ENCODE measurements around the gene CYTH2.
A peak's percentile ranks its signal among the peaks of the same experiment; 100 is the strongest.

The CYTH2 gene, protein sequence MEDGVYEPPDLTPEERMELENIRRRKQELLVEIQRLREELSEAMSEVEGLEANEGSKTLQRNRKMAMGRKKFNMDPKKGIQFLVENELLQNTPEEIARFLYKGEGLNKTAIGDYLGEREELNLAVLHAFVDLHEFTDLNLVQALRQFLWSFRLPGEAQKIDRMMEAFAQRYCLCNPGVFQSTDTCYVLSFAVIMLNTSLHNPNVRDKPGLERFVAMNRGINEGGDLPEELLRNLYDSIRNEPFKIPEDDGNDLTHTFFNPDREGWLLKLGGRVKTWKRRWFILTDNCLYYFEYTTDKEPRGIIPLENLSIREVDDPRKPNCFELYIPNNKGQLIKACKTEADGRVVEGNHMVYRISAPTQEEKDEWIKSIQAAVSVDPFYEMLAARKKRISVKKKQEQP

DNA sequence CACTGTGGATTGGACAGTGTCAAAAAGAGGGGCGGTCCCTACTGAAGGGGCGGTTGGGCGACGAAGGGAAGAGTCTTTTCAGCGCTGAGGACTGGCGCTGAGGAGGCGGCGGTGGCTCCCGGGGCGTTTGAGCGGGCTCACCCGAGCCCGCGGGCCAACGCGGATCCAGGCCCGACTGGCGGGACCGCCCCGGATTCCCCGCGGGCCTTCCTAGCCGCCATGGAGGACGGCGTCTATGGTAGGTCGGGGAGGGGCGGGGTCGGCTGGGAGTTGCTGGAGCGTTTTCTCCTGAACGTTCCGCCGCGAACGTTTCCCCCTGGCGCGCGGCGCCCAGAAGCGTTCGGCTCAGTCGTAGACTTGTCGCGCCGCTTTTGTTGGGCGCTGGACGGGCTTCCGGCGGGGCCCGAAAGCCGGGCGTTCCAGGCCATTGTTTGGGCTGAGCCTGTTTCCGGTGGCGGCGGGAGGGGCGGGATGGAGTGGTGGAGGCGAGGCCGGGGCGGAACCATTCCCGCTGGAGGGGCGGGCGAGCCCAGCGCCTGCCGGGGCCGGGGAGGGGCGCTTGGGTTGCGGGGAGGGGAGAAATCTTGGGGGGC lies at the start of gene CYTH2:
CYTH2 (plus strand) TSS at position 81 of the 593 bp plus-strand sequence; CDS start at position 220, 139 bp downstream.
- peak; percentile 69 for DNase-seq (ENCODE audit: low read depth)

DNA sequence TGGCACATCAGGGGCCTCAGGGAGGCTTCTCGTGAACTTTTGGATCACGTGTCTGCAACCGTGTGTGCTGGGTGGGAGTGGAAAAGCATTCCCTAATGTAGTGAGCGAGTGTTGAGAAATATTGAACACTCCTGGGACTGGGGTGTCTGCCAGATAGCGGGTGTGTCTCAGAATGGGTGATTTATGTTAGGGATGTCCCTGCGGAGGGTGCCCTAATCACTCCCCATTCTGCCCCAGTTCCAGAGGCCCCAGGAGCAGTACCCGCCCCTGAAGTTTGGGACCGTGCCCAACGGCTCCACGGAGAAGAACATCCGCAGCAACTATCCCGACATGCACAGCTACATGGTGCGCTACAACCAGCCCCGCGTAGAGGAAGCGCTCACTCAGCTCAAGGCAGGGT lies 47.6 kb upstream of the CYTH2 start:
- DNase-seq (ENCODE audit: low read depth) = no peak

GRCh38 chr19:48424694-48425219 lies 44.4 kb upstream of the CYTH2 start:
- DNase-seq (ENCODE audit: low read depth) = no peak

DNA sequence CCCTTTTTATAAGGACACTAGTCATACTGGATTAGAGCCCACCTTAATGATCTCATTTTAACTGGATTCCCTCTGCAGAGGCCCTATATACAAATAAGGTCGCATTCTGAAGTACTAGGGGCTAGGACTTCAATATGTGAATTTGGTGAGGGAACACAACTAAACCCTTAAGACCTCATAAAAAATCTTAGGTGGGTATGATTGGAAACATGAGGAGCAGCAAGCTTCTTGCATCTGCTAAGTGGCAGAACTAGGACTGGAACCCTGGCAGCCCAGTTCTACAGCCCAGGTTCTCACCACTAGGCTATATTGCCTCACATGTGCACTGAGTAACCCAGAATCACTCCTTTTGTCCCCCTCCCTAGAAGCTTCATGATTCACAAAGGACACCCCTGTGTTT lies 40.5 kb upstream of the CYTH2 start:
- no peak for DNase-seq (ENCODE audit: low read depth)

DNA sequence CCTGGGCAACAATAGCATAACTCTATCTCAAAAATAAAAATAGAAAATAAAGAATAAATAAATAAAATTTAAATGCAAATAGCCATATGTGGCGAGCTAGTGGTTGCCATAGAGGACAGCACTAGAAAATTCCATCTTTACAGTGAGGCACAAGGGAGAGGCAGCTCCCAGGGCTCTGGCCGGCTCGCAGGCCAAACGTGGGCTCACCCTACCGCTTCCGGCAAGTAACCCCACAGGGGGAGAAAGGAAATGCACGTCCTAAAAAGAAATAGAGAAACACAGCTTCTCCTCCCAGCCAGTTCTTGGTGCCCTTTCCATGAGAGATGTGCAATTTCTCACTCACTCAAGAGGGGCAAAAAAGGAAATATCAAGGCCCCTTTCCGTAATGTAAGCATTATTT lies 35.8 kb upstream of the CYTH2 start:
- no peak for DNase-seq (ENCODE audit: low read depth)

- DNase-seq (ENCODE audit: low read depth) = no peak
Observed at GRCh38 chr19:48436586-48436985, 32.6 kb upstream of the CYTH2 start.

- DNase-seq (ENCODE audit: low read depth) = no peak
Observed at GRCh38 chr19:48441360-48442050, 27.7 kb upstream of the CYTH2 start.

DNA sequence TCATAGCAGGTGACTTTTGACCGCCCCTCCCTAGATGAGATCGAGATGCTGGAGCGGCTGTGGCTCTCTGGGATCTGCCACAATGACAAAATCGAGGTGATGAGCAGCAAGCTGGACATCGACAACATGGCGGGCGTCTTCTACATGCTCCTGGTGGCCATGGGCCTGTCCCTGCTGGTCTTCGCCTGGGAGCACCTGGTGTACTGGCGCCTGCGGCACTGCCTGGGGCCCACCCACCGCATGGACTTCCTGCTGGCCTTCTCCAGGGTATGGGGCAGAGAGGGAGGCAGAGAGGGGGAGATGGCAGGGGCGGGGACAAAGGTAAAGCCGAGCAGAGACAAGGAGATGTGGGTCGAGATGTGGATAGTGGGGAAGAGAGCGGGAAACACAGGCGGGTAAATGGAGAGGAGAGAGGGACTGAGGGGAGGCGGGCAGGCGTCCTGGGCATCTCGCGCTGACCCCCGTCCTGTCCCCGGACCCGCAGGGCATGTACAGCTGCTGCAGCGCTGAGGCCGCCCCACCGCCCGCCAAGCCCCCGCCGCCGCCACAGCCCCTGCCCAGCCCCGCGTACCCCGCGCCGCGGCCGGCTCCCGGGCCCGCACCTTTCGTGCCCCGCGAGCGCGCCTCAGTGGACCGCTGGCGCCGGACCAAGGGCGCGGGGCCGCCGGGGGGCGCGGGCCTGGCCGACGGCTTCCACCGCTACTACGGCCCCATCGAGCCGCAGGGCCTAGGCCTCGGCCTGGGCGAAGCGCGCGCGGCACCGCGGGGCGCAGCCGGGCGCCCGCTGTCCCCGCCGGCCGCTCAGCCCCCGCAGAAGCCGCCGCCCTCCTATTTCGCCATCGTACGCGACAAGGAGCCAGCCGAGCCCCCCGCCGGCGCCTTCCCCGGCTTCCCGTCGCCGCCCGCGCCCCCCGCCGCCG lies 26.8 kb upstream of the CYTH2 start:
- no peak for DNase-seq (ENCODE audit: low read depth)

DNA sequence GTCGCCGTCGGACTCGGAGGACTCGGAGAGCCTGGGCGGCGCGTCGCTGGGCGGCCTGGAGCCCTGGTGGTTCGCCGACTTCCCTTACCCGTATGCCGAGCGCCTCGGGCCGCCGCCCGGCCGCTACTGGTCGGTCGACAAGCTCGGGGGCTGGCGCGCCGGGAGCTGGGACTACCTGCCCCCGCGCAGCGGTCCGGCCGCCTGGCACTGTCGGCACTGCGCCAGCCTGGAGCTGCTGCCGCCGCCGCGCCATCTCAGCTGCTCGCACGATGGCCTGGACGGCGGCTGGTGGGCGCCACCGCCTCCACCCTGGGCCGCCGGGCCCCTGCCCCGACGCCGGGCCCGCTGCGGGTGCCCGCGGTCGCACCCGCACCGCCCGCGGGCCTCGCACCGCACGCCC lies 25.9 kb upstream of the CYTH2 start:
- DNase-seq (ENCODE audit: low read depth) = no peak

DNA sequence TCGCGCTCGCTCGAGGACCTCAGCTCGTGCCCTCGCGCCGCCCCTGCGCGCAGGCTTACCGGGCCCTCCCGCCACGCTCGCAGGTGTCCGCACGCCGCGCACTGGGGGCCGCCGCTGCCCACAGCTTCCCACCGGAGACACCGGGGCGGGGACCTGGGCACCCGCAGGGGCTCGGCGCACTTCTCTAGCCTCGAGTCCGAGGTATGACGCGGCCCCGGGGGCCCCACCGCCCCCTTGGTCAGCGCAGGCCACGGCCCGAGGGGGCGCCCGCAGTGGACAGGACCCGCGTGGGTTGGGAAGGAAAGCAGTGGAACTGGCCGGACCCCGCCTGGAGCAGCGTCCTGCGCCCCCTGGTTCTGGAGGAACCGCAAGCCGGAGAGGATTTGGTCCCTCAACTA lies 25.4 kb upstream of the CYTH2 start:
- no peak for DNase-seq (ENCODE audit: low read depth)

GRCh38 chr19:48444129-48444935 lies 24.8 kb upstream of the CYTH2 start:
- DNase-seq (ENCODE audit: low read depth) = no peak

DNA sequence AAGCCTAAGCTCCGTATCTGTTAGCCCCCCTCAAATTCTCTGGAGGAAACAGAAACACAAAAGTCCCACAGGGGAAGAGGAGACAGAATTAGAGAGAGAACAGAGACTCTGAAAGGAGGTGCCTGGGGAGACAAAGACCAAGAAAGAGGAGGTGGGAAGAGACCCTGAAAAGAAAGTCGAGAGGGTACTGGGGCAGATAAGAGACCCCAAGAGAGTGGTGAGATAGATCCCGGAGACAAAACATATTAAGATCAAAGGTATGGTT lies 24.3 kb upstream of the CYTH2 start:
- DNase-seq (ENCODE audit: low read depth) = no peak

GRCh38 chr19:48445256-48445605 lies 23.9 kb upstream of the CYTH2 start:
- peak; percentile 84 for DNase-seq (ENCODE audit: low read depth)

DNA sequence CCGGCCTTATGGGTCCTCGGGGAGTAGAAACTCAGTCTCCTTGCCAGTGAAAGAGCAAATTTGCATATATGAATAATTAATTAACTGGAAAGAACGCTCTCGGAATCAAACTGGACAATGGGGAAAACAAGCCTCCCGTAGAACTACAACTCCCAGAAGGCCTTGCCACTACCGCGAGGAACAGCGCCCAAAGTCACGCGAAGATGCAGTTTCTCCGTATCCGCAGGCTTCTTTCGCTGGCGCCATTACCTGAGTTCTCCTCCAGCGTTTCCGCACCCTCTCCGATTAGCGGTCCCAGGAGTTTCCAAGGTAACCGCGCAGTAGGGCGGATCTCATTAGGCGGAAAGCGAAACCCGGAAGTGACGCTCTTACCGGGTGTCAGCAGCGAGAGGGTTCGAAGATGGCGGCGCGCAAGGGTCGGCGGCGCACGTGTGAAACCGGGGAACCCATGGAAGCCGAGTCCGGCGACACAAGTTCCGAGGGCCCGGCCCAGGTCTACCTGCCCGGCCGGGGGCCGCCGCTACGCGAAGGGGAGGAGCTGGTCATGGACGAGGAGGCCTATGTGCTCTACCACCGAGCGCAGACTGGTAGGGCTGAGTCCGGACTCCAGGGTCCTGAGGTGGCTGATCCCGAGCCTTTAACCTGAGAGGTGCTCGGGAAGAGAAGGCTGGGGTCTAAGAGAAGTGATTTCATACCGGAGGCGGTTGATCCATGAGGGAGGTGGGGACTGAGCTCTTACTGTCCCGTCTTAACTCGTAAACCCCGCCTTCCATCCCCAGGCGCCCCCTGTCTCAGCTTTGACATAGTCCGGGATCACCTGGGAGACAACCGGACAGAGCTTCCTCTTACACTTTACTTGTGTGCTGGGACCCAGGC lies 23.3 kb upstream of the CYTH2 start, which contains the start of gene GRWD1:
GRWD1 (plus strand) TSS at position 378 of the 876 bp plus-strand sequence; CDS start at position 401, 23 bp downstream.
- DNase-seq (ENCODE audit: low read depth) = peak; percentile 88

GRCh38 chr19:48446579-48446978 lies 22.6 kb upstream of the CYTH2 start:
- DNase-seq (ENCODE audit: low read depth) = no peak

DNA sequence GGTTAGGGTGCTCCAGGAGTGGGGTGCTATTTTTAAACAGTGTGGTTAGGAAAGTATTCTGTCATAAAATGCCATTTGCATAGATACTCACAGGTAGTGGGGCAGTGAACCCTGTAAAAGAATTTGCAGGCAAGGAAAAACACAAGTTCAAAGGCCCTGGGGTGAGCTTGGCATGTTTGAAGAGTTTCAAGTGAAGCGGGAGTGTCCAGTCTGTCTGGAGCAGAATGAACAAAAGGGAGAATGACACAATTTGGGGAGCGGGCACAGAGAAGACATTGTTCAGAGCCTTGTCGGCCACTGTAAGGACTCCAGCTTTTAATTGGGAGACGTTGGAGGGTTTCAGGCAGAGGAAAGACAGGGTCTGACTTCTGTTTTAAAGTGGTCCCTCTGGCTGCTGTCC lies 20.6 kb upstream of the CYTH2 start:
- DNase-seq (ENCODE audit: low read depth) = no peak

DNA sequence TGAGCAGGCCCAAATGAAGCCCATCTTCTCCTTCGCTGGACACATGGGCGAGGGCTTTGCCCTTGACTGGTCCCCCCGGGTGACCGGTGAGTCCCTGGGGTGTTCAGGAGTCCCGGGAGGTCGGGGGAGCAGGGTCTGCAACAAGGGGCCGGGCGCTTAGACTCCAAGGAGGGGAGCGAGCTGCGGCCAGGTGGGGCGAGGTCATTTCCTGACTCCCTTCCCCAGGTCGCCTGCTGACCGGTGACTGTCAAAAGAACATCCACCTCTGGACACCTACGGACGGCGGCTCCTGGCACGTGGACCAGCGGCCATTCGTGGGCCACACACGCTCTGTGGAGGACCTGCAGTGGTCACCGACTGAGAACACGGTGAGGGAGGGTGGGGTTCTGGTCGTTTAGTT lies 18.7 kb upstream of the CYTH2 start:
- DNase-seq (ENCODE audit: low read depth) = no peak

GRCh38 chr19:48450863-48451262 lies 18.3 kb upstream of the CYTH2 start:
- no peak for DNase-seq (ENCODE audit: low read depth)

DNA sequence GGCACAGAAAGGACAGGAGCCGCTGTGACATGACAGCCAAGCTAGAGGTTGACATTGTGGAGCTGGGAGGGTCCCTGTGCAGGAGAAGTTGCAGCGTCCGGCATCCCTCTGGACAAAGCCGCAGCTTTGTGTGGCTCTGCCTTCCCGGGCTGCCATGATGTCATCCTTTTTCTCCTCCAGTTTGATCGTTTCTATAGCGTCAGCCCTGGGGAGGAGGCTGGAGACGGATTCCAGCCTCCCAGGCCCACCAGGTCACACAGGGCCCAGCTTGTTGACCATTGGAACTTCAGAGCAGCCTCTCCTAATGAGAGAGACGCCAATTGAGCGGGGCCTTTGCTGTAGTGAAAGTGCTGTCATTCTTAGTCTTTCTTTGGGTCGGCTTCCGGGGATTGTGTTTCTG lies 17.5 kb upstream of the CYTH2 start:
- DNase-seq (ENCODE audit: low read depth) = no peak

Data from stromal cell of bone marrow (primary cell).